ENCODE measurements around the gene SMIM23. TPM values are rescaled to one million over a fixed set of nuclear protein-coding genes. Genes with fewer than 3 reads are reported as not detected.

The SMIM23 gene
- total and polyA plus RNA-seq, 4 donors = not detected

DNA sequence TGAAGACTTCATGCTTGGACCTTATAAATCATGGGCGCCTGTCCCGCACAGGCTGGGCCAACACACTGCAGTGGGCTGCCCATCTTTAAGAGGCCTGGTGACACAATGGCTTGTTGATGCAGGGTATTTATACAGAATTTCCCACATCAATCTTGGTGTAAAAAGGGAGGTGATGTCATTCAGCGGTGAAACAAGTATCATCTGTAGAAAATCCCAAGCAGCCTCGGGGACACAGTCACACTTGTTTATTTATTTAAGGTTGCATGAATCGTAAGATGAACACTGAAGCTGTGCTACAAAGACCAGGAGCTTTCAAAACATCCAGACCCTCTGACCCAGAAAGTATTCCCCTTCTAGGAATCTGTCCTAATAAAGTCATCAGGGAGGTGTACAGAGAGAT is 40.5 kb downstream of the SMIM23 start:
- Histone ChIP-seq H3K4me3 (ENCODE audit: low read depth, low read length) (no peak overlapping the region), H3K36me3 (ENCODE audit: control insufficient read depth, insufficient read depth, low read length) (no peaks in the 10 kb centered on the region), H3K9me3 (ENCODE audit: control insufficient read depth, insufficient read depth, low read length) (no peaks in the 10 kb centered on the region), H3K4me1 (ENCODE audit: control insufficient read depth, insufficient read depth, low read length) (no peaks in the 10 kb centered on the region), H3K27ac (ENCODE audit: low read depth, low read length) (no peak overlapping the region), H3K27me3 (ENCODE audit: control insufficient read depth, insufficient read depth, low read length) (no peaks in the 10 kb centered on the region)
- WGBS (ENCODE audit: insufficient coverage) = no CpG with 5 or more reads among the region's 5 CpGs
- no peak for DNase-seq (ENCODE audit: low read depth in 4 of 6, low spot score in 6 of 6)

DNA sequence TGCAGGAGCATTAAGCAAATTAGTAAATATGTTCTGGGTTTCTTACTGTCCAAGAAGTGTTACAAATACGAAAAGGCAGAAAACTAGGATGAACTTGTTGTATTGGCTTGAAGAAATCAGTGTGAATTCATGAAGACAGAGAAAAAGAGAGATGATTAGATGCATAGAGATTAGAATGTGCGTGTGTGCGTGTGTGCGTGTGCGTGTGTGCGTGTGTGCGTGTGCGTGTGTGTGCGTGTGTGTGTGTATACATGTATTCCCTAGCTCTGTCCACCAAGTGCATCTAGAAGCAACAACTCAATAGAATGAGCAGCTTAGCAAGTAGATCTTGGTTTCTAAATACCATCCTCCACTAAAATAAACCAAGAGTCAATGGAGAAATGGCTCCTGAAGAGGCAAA is 41.5 kb downstream of the SMIM23 start:
- Histone ChIP-seq H3K27ac (ENCODE audit: low read depth, low read length) (no peak overlapping the region), H3K27me3 (ENCODE audit: control insufficient read depth, insufficient read depth, low read length) (no peaks in the 10 kb centered on the region), H3K36me3 (ENCODE audit: control insufficient read depth, insufficient read depth, low read length) (no peaks in the 10 kb centered on the region), H3K4me1 (ENCODE audit: control insufficient read depth, insufficient read depth, low read length) (no peaks in the 10 kb centered on the region), H3K9me3 (ENCODE audit: control insufficient read depth, insufficient read depth, low read length) (no peaks in the 10 kb centered on the region), H3K4me3 (ENCODE audit: low read depth, low read length) (no peak overlapping the region)
- DNase-seq (ENCODE audit: low read depth in 4 of 6, low spot score in 6 of 6) = no peak
- WGBS (ENCODE audit: insufficient coverage) = 96% methylated on average over 6 of the region's 9 CpGs

DNA sequence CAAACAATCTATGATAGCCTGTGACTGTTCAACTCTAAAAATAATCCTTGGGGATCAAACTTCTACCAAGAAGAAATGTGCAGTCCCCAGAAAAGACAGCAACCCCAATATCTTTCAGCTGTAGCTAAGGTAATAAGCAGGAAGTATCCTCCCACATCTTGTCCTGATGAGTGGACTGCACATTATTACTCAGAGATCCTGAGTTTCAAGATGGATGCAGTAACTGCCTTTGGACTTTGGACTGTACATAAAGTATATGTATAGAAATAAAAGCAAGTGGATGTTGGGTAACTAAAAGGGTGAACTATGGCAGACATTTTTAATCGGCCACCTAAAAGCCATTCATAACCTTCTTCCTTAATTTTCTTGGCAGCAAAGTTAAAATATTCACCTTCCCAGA is 45.1 kb downstream of the SMIM23 start:
- Histone ChIP-seq H3K36me3 (ENCODE audit: control insufficient read depth, insufficient read depth, low read length) (no peaks in the 10 kb centered on the region), H3K27ac (ENCODE audit: low read depth, low read length) (no peak overlapping the region), H3K9me3 (ENCODE audit: control insufficient read depth, insufficient read depth, low read length) (no peaks in the 10 kb centered on the region), H3K4me3 (ENCODE audit: low read depth, low read length) (no peak overlapping the region), H3K4me1 (ENCODE audit: control insufficient read depth, insufficient read depth, low read length) (no peaks in the 10 kb centered on the region), H3K27me3 (ENCODE audit: control insufficient read depth, insufficient read depth, low read length) (no peaks in the 10 kb centered on the region)
- WGBS (ENCODE audit: insufficient coverage) = no CpG with 5 or more reads among the region's 1 CpG
- no peak for DNase-seq (ENCODE audit: low read depth in 4 of 6, low spot score in 6 of 6)

DNA sequence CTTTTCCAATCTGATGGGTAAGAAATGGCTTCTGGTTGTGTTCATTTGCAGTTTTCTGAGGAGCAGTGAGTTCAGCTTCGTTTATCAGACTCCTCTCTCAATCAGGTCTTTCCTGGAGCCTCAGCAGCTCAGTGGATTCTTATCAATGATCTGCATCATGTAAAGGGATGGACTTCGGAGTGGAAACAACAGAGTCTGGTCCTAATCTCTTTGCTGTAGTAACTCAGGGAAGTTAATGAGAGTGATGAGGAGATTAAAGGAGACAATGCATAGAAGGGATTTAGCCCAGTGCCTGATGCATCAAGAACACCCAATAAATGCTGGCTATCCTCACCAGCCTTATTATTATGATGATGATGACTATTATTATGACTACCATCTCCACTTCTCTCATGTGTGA is 47.2 kb downstream of the SMIM23 start:
- Histone ChIP-seq H3K27ac (ENCODE audit: low read depth, low read length) (no peak overlapping the region), H3K36me3 (ENCODE audit: control insufficient read depth, insufficient read depth, low read length) (no peaks in the 10 kb centered on the region), H3K27me3 (ENCODE audit: control insufficient read depth, insufficient read depth, low read length) (no peaks in the 10 kb centered on the region), H3K4me3 (ENCODE audit: low read depth, low read length) (no peak overlapping the region), H3K4me1 (ENCODE audit: control insufficient read depth, insufficient read depth, low read length) (no peaks in the 10 kb centered on the region), H3K9me3 (ENCODE audit: control insufficient read depth, insufficient read depth, low read length) (no peaks in the 10 kb centered on the region)
- DNase-seq (ENCODE audit: low read depth in 4 of 6, low spot score in 6 of 6) = no peak
- no CpG with 5 or more reads among the region's 2 CpGs for WGBS (ENCODE audit: insufficient coverage)

DNA sequence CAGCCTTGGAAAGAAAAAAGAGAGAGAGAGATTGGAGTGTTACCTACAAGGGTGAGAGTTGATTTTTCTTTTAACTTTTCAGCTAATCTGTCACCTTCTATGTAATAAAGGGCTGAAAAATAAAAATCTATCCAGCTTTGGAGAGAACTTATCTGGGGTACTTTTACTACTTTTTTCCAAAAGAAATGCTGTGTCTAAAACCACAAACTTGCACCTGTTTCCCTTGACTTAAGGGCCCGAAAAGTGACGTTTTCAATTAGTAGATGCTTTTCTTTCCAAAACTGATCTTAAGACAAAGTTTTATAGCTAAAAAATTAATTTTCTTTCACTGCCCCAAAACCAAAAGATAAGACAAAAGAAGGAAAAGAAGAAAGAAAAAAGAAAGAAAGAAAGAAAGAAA is 48.8 kb downstream of the SMIM23 start:
- Histone ChIP-seq H3K27ac (ENCODE audit: low read depth, low read length) (no peak overlapping the region), H3K9me3 (ENCODE audit: control insufficient read depth, insufficient read depth, low read length) (no peaks in the 10 kb centered on the region), H3K36me3 (ENCODE audit: control insufficient read depth, insufficient read depth, low read length) (no peaks in the 10 kb centered on the region), H3K27me3 (ENCODE audit: control insufficient read depth, insufficient read depth, low read length) (no peaks in the 10 kb centered on the region), H3K4me1 (ENCODE audit: control insufficient read depth, insufficient read depth, low read length) (no peaks in the 10 kb centered on the region), H3K4me3 (ENCODE audit: low read depth, low read length) (no peak overlapping the region)
- no CpG with 5 or more reads among the region's 2 CpGs for WGBS (ENCODE audit: insufficient coverage)
- DNase-seq (ENCODE audit: low read depth in 4 of 6, low spot score in 6 of 6) = no peak

DNA sequence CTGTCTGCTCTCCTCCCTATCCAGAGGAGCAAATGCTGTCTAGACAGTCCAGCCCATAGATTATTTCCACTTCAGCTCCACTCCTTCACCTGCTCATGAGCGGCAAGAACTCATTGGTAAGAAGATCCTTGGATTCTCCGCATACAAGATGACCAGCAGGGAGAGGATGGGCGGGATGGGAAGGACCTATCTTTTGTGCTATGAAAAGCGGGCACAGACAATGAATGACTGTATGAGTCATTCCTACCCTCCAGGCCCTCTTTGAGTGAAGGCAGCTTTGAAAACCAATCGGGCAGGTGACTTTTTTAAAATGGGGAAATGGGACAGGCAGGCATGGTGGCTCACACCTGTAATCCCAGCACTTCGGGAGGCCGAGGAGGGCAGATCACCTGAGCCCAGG is 49.4 kb downstream of the SMIM23 start:
- no peaks in the 10 kb centered on the region for H3K9me3 ChIP-seq (ENCODE audit: control insufficient read depth, insufficient read depth, low read length)
- no peaks in the 10 kb centered on the region for H3K4me1 ChIP-seq (ENCODE audit: control insufficient read depth, insufficient read depth, low read length)
- no peak overlapping the region for H3K27ac ChIP-seq (ENCODE audit: low read depth, low read length)
- 80% methylated on average over 4 of the region's 7 CpGs for WGBS (ENCODE audit: insufficient coverage)
- H3K27me3 ChIP-seq (ENCODE audit: control insufficient read depth, insufficient read depth, low read length) = no peaks in the 10 kb centered on the region
- no peak overlapping the region for H3K4me3 ChIP-seq (ENCODE audit: low read depth, low read length)
- no peak for DNase-seq (ENCODE audit: low read depth in 4 of 6, low spot score in 6 of 6)
- no peaks in the 10 kb centered on the region for H3K36me3 ChIP-seq (ENCODE audit: control insufficient read depth, insufficient read depth, low read length)

DNA sequence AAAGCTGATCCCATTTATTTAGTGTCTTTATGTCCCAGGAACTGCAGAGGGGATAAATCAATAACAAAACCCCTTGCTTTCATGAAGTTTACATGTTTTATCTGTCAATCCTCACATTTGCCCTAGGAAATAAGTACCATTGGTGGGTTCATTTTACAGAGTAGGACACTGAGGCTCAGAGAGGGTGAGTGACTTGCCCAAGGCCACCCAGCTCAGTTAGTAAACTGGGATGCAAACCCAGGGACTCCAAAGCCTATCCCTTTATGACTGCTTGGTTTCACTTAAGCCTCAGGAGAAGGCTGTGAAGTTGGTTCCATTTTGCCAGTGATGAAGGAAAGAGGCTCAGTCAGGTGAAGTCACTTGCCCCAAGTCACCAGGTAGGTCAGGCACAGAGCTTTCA is 51.9 kb downstream of the SMIM23 start:
- no peak for DNase-seq (ENCODE audit: low read depth in 4 of 6, low spot score in 6 of 6)
- no peak overlapping the region for H3K27ac ChIP-seq (ENCODE audit: low read depth, low read length)
- H3K4me1 ChIP-seq (ENCODE audit: control insufficient read depth, insufficient read depth, low read length) = no peaks in the 10 kb centered on the region
- no peaks in the 10 kb centered on the region for H3K36me3 ChIP-seq (ENCODE audit: control insufficient read depth, insufficient read depth, low read length)
- no peaks in the 10 kb centered on the region for H3K27me3 ChIP-seq (ENCODE audit: control insufficient read depth, insufficient read depth, low read length)
- H3K4me3 ChIP-seq (ENCODE audit: low read depth, low read length) = no peak overlapping the region
- H3K9me3 ChIP-seq (ENCODE audit: control insufficient read depth, insufficient read depth, low read length) = no peaks in the 10 kb centered on the region

DNA sequence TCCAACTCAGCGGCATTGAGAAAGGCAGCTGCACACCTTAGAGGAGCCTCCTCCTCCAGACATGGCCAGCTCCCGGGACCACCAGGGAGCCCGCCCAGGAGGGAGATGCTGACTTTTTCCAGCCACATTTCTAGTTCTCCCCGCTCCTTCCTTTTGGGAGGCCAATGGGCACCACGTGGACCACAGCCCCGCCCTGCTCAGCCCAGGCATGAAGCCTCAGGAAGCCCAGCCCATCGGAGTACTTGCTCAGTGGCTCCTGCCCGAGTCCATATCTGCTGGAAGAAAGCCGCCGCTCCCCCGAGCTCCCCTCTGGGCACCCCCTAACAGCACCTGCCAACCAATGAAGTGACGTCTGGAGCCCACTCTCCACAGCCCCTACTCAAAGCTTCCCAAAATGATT is 52.4 kb downstream of the SMIM23 start:
- no peaks in the 10 kb centered on the region for H3K9me3 ChIP-seq (ENCODE audit: control insufficient read depth, insufficient read depth, low read length)
- no peak overlapping the region for H3K27ac ChIP-seq (ENCODE audit: low read depth, low read length)
- H3K4me1 ChIP-seq (ENCODE audit: control insufficient read depth, insufficient read depth, low read length) = no peaks in the 10 kb centered on the region
- WGBS (ENCODE audit: insufficient coverage) = 84% methylated on average over 11 of the region's 12 CpGs
- H3K27me3 ChIP-seq (ENCODE audit: control insufficient read depth, insufficient read depth, low read length) = no peaks in the 10 kb centered on the region
- no peaks in the 10 kb centered on the region for H3K36me3 ChIP-seq (ENCODE audit: control insufficient read depth, insufficient read depth, low read length)
- no peak for DNase-seq (ENCODE audit: low read depth in 4 of 6, low spot score in 6 of 6)
- no peak overlapping the region for H3K4me3 ChIP-seq (ENCODE audit: low read depth, low read length)

DNA sequence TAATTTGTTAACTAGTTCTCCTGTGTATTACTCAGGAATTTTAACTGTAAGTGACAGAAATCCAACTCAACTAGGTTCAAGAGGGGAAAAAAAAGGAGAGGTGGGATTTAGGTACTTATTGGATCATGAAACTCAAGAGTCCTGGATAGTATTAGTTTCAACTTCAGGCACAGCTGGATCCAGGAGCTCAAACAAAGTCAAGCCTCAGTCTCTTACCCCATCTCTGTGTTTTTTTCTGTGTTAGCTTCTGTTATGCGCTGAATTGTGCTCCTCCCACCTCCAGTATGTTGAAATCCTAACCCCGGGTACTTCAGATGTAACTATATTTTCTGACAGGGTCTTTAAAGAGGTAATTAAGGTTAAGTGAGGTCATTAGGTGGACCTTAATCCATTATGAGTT is 53.5 kb downstream of the SMIM23 start:
- Histone ChIP-seq H3K27ac (ENCODE audit: low read depth, low read length) (no peak overlapping the region), H3K9me3 (ENCODE audit: control insufficient read depth, insufficient read depth, low read length) (no peaks in the 10 kb centered on the region), H3K36me3 (ENCODE audit: control insufficient read depth, insufficient read depth, low read length) (no peaks in the 10 kb centered on the region), H3K27me3 (ENCODE audit: control insufficient read depth, insufficient read depth, low read length) (no peaks in the 10 kb centered on the region), H3K4me1 (ENCODE audit: control insufficient read depth, insufficient read depth, low read length) (no peaks in the 10 kb centered on the region), H3K4me3 (ENCODE audit: low read depth, low read length) (no peak overlapping the region)
- no peak for DNase-seq (ENCODE audit: low read depth in 4 of 6, low spot score in 6 of 6)
- no CpG with 5 or more reads among the region's 2 CpGs for WGBS (ENCODE audit: insufficient coverage)

DNA sequence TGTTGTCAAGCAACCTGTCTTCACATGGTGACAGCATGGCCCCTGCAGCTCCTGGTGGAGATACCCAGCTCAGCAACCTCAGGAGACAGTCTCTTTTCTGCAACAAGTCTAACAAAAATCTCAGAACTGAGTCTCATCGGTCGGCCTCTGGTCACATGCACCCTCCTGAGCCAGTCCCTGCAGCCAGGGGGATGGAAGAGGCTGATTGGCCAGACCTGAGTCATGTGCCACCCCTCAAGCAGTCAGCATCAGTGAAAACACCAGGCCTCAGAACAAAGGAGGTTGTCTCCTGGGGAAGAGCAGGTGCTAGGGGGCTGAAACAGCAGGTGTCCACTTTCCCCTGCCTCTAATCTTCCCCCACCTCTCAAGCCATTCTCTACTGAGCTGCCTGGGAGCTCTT is 54.4 kb downstream of the SMIM23 start:
- no peaks in the 10 kb centered on the region for H3K4me1 ChIP-seq (ENCODE audit: control insufficient read depth, insufficient read depth, low read length)
- H3K4me3 ChIP-seq (ENCODE audit: low read depth, low read length) = no peak overlapping the region
- H3K27me3 ChIP-seq (ENCODE audit: control insufficient read depth, insufficient read depth, low read length) = no peaks in the 10 kb centered on the region
- H3K9me3 ChIP-seq (ENCODE audit: control insufficient read depth, insufficient read depth, low read length) = no peaks in the 10 kb centered on the region
- no peak overlapping the region for H3K27ac ChIP-seq (ENCODE audit: low read depth, low read length)
- DNase-seq (ENCODE audit: low read depth in 4 of 6, low spot score in 6 of 6) = no peak
- WGBS (ENCODE audit: insufficient coverage) = 36% methylated on average over 2 of the region's 2 CpGs
- H3K36me3 ChIP-seq (ENCODE audit: control insufficient read depth, insufficient read depth, low read length) = no peaks in the 10 kb centered on the region
